K562 (cell line): ENCODE results near the gene RAB31. TPM values are rescaled to one million over a fixed set of nuclear protein-coding genes. Genes with fewer than 3 reads are reported as not detected.

Experiments
- ARID4B ChIP-seq: sonication (generic); formaldehyde crosslinking; IDR thresholded peaks from 2 replicates; pipeline ENCODE4 v1.8.0; 2022; ENCODE audit warnings: mild to moderate bottlenecking, missing genetic modification reagents
- FOSL1 ChIP-seq: fragments of 200-800 bp; sonication (Bioruptor generic); conservative IDR thresholded peaks from 2 replicates; pipeline ENCODE4 v1.6.1; 2016; ENCODE audit warnings: missing genetic modification characterization, missing compliant biosample characterization
- MXD1 ChIP-seq: fragments of 250-450 bp; sonication (Bioruptor Pico); IDR thresholded peaks from 2 replicates; pipeline ENCODE4 v1.8.0; 2021; ENCODE audit warnings: borderline replicate concordance, mild to moderate bottlenecking, moderate library complexity; ENCODE audit not compliant: poor library complexity, severe bottlenecking
- MYC ChIP-seq, 2 experiments: fragments of 250-450 bp in 1 of 2; sonication (Bioruptor Pico) in 1 of 2; IDR thresholded peaks; 2 replicates each; pipeline versions ENCODE4 v1.5.1 to v1.6.1; 2012 to 2021; ENCODE audit warnings: low read depth in 2 of 2, borderline replicate concordance in 1 of 2, improper control_type of control experiment in 1 of 2, low read length in 1 of 2, mild to moderate bottlenecking in 1 of 2, moderate library complexity in 1 of 2
- NCOA4 ChIP-seq: fragments of 450-650 bp; IDR thresholded peaks from 2 replicates; pipeline ENCODE4 v1.6.1; 2018; ENCODE audit warnings: mild to moderate bottlenecking; ENCODE audit not compliant: partially characterized antibody
- ZBTB11 ChIP-seq, 3 experiments: fragments of 200-800 bp in 1 of 3; fragments of 250-450 bp in 1 of 3; fragments of 450-650 bp in 1 of 3; sonication (Bioruptor Pico) in 1 of 3; sonication (Bioruptor generic) in 1 of 3; formaldehyde crosslinking in 1 of 3; IDR thresholded peaks; 2 replicates each; pipeline versions ENCODE4 v1.6.1 to v1.8.0; 2016 to 2022; ENCODE audit warnings: mild to moderate bottlenecking in 2 of 3, missing genetic modification characterization in 2 of 3, missing compliant biosample characterization in 1 of 3, moderate library complexity in 1 of 3
- ZNF395 ChIP-seq: fragments of 200-800 bp; sonication (Bioruptor generic); IDR thresholded peaks from 2 replicates; pipeline ENCODE4 v1.6.1; 2017; ENCODE audit warnings: missing genetic modification characterization, missing compliant biosample characterization
- polyA plus RNA-seq, 8 experiments: library from polyadenylated mRNA; depleted of rRNA in 4 of 8; stranded (reverse) in 5 of 8; unstranded in 3 of 8; fragments of >200 nt; fragmentation: Nextera tagmentation in 2 of 8; fragmentation: Illumina TruSeq in 1 of 8; extraction: Ambion mirVana in 2 of 8; extraction: Trizol in 1 of 8; gene quantifications; 2 replicates each; pipeline versions ENCODE4 v1.2.1 to v1.2.3, GENCODE V29; 2011 to 2014; ENCODE audit warnings: inconsistent platforms in 1 of 8, missing spikeins in 1 of 8
- total RNA-seq, 7 experiments: library from RNA; depleted of rRNA in 6 of 7; stranded (reverse); fragments of >200 nt in 6 of 7; fragmentation: Illumina TruSeq in 2 of 7; extraction: Trizol in 2 of 7; gene quantifications; 2 replicates each; pipeline versions ENCODE4 v1.2.1 to v1.2.3, GENCODE V29; 2011 to 2021; ENCODE audit warnings: low replicate concordance in 1 of 7

Gene RAB31
- total and polyA plus RNA-seq, 9 of the 15 experiments (the other 6 are each of a cell fraction or from before 2014, with no cell fraction given) = 20.7 to 70.4 (median 41.3) TPM

GRCh38 chr18:9828506-9829396 is 120.7 kb downstream of the RAB31 start (continued):
- TF ChIP-seq ZBTB11 (CRISPR knock-in tag; IDR thresholded peaks at IDR 0.05) = peak in 1 of 3 experiments; percentile 79; a peak in 2 of 6 replicates
- TF ChIP-seq ARID4B (CRISPR knock-in tag) = no peak
- TF ChIP-seq NCOA4 = no peak
- TF ChIP-seq MYC (IDR thresholded peaks at IDR 0.05; ENCODE audit: low read depth, low read length) = peak; percentile 11; the same call in 1 of the 2 replicates
- no peak for TF ChIP-seq MYC (CRISPR knock-in tag; IDR thresholded peaks at IDR 0.05; ENCODE audit: borderline replicate concordance, low read depth)
- no peak for TF ChIP-seq MXD1 (CRISPR knock-in tag)
- TF ChIP-seq ZNF395 (CRISPR knock-in tag) = peak; percentile 68; the same call in 1 of the 2 replicates
- peak; percentile 56; the same call in 1 of the 2 replicates for TF ChIP-seq FOSL1
